ENCODE data around the gene PCBP3.

DNA sequence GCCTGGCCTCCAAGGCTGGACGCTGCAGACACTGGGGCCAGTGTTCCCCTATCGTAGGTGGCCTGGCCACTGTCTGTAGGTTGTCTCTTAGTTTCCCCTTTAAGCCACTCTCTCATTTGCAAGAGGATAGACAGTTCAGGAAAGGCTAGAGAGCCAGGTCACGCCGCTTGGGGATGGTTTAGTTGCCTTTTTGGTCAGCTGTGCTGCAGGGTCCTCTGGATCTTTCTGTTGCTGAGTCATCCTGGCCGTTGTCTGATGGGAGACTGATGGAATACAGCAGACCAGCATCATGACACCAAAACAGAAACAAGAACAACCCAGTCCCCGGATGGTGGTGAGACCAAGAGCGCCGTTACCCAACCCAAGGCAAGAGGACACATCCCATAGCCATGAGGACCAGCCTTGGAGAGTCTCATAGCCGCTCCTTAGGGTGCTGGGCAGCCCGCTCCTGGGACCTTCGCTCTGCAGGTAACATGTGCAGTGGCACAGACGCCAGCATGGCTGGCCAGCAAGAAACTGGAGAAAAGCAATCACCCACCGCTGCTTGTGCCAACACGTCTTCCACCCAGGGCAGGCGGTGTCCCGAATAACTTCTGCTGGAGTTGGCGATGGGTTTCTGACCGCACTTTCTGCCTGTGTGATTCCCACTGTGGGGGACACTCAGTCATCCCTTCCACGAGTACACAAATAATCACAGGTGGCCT, 258.9 kb downstream of the PCBP3 start:
- no peak for TF ChIP-seq EZH2 (IDR thresholded peaks at IDR 0.05; ENCODE audit: borderline replicate concordance, low read depth, low read length, severe bottlenecking)
- TF ChIP-seq, protein P1, sequence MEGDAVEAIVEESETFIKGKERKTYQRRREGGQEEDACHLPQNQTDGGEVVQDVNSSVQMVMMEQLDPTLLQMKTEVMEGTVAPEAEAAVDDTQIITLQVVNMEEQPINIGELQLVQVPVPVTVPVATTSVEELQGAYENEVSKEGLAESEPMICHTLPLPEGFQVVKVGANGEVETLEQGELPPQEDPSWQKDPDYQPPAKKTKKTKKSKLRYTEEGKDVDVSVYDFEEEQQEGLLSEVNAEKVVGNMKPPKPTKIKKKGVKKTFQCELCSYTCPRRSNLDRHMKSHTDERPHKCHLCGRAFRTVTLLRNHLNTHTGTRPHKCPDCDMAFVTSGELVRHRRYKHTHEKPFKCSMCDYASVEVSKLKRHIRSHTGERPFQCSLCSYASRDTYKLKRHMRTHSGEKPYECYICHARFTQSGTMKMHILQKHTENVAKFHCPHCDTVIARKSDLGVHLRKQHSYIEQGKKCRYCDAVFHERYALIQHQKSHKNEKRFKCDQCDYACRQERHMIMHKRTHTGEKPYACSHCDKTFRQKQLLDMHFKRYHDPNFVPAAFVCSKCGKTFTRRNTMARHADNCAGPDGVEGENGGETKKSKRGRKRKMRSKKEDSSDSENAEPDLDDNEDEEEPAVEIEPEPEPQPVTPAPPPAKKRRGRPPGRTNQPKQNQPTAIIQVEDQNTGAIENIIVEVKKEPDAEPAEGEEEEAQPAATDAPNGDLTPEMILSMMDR (IDR thresholded peaks at IDR 0.05; ENCODE audit: borderline replicate concordance, extremely low read depth, low read length, poor library complexity, severe bottlenecking) = no peak
